NT2/D1 (cell line): ENCODE results near the gene NTRK2.

Experiments
- SUZ12 ChIP-seq: IDR thresholded peaks from 2 replicates; pipeline ENCODE4 v1.6.1; 2011; ENCODE audit not compliant: insufficient read length, insufficient read depth; ENCODE audit errors: extremely low read depth
- YY1 ChIP-seq: IDR thresholded peaks from 2 replicates; pipeline ENCODE4 v1.6.1; 2011; ENCODE audit not compliant: insufficient read length, insufficient read depth
- ZNF274 ChIP-seq: IDR thresholded peaks from 2 replicates; pipeline ENCODE4 v1.6.1; 2011; ENCODE audit warnings: mild to moderate bottlenecking, low read depth, low read length

GRCh38 chr9:84900421-84900820 is 230.9 kb downstream of the NTRK2 start:
- TF ChIP-seq ZNF274 = no peak
- no peak for TF ChIP-seq SUZ12
- no peak for TF ChIP-seq YY1
